Measurements from ENCODE around the gene MUC4.

DNA sequence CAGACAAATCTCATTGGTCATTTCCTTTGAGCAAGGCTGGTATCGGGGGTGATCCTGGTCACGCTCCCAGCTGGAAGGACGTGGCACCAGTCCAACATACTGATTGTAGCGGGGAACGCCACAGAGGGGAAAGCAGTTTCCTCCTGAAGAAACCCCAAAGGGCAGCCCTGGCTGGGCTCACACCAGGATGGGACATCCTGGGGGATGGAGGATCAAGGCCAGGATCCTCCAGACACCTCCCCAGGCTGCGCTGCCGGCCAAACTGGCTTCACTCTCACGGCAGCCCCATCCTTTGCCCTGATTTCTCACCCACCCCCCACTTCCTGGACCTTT lies 54.3 kb downstream of the MUC4 start:
- TF ChIP-seq, protein P1, sequence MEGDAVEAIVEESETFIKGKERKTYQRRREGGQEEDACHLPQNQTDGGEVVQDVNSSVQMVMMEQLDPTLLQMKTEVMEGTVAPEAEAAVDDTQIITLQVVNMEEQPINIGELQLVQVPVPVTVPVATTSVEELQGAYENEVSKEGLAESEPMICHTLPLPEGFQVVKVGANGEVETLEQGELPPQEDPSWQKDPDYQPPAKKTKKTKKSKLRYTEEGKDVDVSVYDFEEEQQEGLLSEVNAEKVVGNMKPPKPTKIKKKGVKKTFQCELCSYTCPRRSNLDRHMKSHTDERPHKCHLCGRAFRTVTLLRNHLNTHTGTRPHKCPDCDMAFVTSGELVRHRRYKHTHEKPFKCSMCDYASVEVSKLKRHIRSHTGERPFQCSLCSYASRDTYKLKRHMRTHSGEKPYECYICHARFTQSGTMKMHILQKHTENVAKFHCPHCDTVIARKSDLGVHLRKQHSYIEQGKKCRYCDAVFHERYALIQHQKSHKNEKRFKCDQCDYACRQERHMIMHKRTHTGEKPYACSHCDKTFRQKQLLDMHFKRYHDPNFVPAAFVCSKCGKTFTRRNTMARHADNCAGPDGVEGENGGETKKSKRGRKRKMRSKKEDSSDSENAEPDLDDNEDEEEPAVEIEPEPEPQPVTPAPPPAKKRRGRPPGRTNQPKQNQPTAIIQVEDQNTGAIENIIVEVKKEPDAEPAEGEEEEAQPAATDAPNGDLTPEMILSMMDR (IDR thresholded peaks at IDR 0.05), result no peak
- TF ChIP-seq POLR2AphosphoS5 (IDR thresholded peaks at IDR 0.05; ENCODE audit: low read depth, low read length) (no peak), TCF7L2 (IDR thresholded peaks at IDR 0.05; ENCODE audit: low read depth, low read length) (no peak), SIN3A (IDR thresholded peaks at IDR 0.05; ENCODE audit: borderline replicate concordance, insufficient read depth, low read depth, low read length) (no peak)
- TF ChIP-seq, protein P2, sequence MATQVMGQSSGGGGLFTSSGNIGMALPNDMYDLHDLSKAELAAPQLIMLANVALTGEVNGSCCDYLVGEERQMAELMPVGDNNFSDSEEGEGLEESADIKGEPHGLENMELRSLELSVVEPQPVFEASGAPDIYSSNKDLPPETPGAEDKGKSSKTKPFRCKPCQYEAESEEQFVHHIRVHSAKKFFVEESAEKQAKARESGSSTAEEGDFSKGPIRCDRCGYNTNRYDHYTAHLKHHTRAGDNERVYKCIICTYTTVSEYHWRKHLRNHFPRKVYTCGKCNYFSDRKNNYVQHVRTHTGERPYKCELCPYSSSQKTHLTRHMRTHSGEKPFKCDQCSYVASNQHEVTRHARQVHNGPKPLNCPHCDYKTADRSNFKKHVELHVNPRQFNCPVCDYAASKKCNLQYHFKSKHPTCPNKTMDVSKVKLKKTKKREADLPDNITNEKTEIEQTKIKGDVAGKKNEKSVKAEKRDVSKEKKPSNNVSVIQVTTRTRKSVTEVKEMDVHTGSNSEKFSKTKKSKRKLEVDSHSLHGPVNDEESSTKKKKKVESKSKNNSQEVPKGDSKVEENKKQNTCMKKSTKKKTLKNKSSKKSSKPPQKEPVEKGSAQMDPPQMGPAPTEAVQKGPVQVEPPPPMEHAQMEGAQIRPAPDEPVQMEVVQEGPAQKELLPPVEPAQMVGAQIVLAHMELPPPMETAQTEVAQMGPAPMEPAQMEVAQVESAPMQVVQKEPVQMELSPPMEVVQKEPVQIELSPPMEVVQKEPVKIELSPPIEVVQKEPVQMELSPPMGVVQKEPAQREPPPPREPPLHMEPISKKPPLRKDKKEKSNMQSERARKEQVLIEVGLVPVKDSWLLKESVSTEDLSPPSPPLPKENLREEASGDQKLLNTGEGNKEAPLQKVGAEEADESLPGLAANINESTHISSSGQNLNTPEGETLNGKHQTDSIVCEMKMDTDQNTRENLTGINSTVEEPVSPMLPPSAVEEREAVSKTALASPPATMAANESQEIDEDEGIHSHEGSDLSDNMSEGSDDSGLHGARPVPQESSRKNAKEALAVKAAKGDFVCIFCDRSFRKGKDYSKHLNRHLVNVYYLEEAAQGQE (IDR thresholded peaks at IDR 0.05; ENCODE audit: insufficient read depth in 1 of 2, low read depth in 2 of 2, low read length in 1 of 2), result no peak
